GM12864 (cell line): ENCODE data around the gene NQO1.
"Not testable (repeated sequence)": the region's sequence is repeated elsewhere in the genome, so short reads cannot be mapped to it uniquely, and the experiment has no call there.

Experiments
- DNase-seq: peaks from one replicate; pipeline ENCODE4 v3.0.0-alpha.2; 2011; ENCODE audit warnings: low read depth
- H3K4me3 ChIP-seq: 2 replicates; pipeline ENCODE4 v1.5.1; 2011; ENCODE audit warnings: mild to moderate bottlenecking, low read depth, low read length, control low read depth
- TF ChIP-seq, protein P1 (sequence below): IDR thresholded peaks from 2 replicates; pipeline ENCODE4 v1.5.1; 2011; ENCODE audit warnings: low read depth, mild to moderate bottlenecking, moderate library complexity, low read length, control low read depth, inconsistent platforms; ENCODE audit errors: missing control alignments

The NQO1 gene

DNA sequence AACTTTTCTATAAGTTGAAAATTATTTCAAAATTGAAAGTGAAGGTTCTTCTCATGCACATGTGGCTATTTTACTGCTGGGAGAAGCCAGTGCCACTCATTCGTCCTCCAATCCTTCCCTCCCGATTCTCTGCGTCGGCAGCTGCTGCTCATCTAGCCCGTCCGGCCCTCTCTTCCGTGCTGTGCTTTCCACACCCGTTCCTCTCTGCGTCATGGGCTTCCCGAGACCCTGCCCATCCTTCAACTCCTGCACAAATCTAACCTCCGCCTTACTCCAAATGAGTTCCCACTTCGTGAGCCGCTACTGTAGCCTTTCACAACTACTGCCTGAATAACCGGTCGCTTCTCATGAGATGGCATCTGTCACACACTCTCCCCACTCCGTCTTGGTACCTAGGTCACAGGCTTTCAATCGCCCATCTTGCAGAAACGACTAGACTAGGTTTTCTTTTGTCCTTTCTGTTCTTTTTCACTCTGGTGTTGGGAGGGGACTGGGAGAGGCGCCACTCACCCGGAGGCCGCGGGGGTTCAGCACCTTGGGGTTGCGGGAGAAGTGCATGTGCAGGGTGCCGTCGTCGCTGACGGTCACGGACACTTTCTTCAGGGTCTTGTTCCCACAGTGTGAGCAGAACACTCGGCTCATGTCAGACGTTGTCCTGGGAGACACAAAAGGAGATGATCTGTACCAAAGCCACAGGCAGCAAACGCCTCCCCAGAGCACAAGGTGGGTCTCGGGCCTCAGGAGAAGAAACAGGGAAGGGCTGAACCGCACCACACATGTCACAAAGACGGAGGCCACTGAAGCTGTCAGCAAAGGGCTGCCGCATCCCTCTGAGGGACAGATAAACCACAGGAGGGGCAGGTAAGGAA, 18.2 kb upstream of the NQO1 start:
- TF ChIP-seq, protein P1, sequence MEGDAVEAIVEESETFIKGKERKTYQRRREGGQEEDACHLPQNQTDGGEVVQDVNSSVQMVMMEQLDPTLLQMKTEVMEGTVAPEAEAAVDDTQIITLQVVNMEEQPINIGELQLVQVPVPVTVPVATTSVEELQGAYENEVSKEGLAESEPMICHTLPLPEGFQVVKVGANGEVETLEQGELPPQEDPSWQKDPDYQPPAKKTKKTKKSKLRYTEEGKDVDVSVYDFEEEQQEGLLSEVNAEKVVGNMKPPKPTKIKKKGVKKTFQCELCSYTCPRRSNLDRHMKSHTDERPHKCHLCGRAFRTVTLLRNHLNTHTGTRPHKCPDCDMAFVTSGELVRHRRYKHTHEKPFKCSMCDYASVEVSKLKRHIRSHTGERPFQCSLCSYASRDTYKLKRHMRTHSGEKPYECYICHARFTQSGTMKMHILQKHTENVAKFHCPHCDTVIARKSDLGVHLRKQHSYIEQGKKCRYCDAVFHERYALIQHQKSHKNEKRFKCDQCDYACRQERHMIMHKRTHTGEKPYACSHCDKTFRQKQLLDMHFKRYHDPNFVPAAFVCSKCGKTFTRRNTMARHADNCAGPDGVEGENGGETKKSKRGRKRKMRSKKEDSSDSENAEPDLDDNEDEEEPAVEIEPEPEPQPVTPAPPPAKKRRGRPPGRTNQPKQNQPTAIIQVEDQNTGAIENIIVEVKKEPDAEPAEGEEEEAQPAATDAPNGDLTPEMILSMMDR = no peak
- DNase-seq = no peak
- H3K4me3 ChIP-seq = no peak overlapping the region

DNA sequence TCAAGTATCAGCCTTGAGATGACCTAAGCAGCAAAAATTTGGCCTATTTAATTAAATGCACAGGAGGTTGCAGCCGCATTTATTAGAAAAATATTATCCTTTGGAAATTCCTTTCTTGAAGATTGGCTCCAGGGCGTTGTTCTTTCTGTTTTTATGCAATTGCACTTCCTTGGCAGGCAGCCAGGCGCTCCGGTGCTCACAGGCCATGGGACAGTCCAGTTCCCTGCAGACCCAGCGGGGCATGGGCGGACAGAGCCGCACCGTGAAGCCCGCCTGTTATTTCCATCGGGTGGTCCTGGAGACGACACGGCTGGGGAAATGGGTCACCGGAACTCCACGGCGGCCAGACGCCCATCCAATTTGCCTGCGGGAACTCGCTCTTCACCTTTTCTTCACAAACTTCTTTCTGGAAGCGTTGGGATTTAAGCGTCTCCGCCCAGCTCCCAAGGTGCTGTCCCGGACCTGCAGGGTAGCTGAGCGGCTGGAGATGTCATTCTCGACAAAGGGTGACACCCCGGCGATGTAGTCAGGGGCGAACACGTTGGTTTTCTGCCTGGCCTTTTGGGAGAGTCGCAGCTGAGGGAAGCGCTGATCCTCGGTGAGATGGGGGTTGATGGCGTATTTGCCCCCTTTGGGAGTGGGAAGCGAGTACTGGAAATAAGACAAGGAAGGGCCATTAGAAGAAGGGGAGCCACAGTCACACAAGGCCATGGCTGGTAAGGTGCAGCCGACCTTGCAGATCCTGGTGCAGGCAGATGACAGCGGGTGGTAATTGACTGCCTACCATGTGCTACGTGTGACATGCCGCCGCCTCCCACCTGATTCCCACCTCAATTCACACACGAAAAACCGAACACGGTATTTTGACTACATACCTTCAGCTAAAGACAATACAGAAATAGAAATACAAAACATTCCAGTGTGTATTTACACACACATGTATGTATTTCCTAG, 15.9 kb upstream of the NQO1 start:
- DNase-seq = no peak
- TF ChIP-seq, protein P1 = no peak
- H3K4me3 ChIP-seq = no peak overlapping the region

DNA sequence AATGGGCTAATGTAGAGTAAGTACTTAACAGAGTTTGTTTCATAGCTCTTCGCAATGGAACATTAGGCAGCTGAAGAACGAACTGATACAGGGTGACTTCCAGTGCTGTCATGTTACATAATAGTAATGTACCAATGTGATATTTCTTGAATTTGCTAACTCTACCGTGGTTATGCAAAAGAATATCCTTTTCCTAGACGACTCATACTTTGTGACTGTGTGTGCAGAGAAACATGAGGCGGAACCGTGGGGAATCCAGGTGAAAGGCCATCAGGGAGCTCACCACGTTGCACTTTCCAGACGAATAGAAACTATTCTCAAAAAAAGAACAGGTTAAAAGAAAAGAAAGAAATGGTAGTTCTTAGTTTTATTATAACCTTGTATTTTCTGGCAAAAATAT, 15.2 kb upstream of the NQO1 start:
- H3K4me3 ChIP-seq = no peak overlapping the region
- DNase-seq = no peak
- TF ChIP-seq, protein P1 = no peak

DNA sequence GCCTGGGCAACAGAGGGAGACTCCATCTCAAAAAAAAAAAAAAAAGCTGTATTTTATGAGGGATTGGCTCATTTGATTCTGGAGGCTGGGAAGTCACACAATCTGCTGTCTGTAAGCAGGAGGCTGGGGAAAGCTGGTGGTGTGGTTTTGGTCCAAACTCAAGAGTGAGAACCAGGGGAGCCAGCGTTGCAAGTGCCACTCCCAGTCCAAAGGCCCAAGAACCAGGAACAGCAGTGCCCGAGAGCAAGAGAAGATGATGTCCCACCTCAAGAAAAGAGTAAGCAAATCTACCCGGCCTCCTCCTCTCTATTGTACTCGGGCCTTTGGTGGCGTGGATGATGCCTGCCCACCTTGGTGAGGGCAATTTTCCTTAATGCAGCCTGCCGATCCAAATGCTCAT, 5.7 kb upstream of the NQO1 start:
- H3K4me3 ChIP-seq = no peak overlapping the region
- no peak for DNase-seq
- TF ChIP-seq, protein P1 = no peak

DNA sequence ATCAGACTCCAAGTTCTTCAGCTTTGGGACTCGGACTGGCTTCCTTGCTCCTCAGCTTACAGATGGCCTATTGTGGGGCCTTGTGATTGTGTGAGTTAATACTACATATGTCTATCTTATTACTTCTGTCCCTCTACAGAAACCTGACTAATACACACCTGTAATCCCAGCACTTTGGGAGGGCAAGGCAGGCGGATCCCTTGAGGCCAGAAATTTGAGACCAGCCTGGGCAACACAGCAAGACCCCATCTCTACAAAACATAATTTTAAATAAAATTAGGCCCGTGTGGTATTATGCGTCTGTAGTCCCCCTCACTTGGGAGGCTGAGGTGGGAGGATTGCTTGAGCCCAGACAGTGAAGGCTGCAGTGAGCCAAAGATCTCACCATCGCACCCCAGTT, 4.9 kb upstream of the NQO1 start:
- not testable (repeated sequence) for DNase-seq, H3K4me3 ChIP-seq

DNA sequence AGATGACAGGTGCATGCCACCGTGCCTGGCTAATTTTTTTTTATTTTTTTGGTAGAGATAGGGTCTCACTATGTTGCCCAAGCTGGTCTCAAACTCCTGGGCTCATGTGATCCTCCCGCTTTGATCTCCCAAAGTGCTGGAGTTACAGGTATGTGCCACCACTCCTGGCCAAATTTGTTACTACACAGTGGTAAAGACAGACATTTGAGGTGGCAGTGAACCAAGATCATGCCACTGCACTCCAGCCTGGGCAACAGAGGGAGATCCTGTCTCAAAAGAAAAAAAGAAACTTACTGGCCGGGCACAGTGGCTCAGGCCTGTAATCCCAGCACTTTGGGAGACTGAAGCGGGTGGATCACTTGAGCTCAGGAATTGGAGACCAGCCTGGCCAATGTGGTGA, 2.7 kb upstream of the NQO1 start:
- not testable (repeated sequence) for H3K4me3 ChIP-seq

DNA sequence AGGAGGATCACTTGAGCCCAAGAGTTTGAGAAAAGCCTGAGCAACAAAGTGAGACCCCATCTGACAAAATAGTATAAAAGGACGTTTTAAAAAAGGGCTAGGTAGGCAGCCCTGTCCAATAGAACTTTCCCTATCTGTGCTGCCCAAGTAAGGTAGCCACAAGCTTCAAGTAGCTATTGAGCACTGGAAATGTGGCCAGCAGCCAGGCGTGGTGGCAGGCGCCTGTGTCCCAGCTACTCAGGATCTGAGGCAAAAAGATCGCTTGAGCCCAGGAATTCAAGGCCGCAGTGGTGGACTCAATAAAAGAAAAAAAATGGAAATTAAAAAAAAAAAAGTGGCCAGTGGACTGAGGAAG, 1.5 kb upstream of the NQO1 start:
- TF ChIP-seq, protein P1 = no peak
- no peak overlapping the region for H3K4me3 ChIP-seq
- no peak for DNase-seq

More for the DNA sequence above, 2.7 kb upstream of the NQO1 start:
- not testable (repeated sequence) for DNase-seq
